Right lobe of liver (tissue), 6 donors: ENCODE measurements around the gene PPP2R5B. TPM values are rescaled to one million over a fixed set of nuclear protein-coding genes. Genes with fewer than 3 reads are reported as not detected.
A peak's percentile ranks its signal among the peaks of the same experiment; 100 is the strongest.

Experiments used
- ATAC-seq, 4 donors: fragments of 200-7000 bp; cut with Tn5 transposase; one replicate each; pipeline ENCODE4 v1.9.1; 2020; ENCODE audit warnings: mild to moderate bottlenecking in 4 of 4, moderate library complexity in 4 of 4
- DNase-seq, 3 donors: peaks; one replicate each; pipeline ENCODE4 v3.0.0-alpha.2; 2020
- H3K27ac ChIP-seq, 3 donors: fragments of 200-600 bp; one replicate each; pipeline ENCODE4 v1.8.0; 2022
- H3K27me3 ChIP-seq, 2 donors: fragments of 200-600 bp; one replicate each; pipeline ENCODE4 v1.8.0; 2022
- H3K36me3 ChIP-seq, 4 donors: fragments of 200-600 bp; sonication (generic) in 1 of 4; one replicate each; pipeline versions ENCODE4 v1.5.1 to v1.8.0; 2017 to 2022; ENCODE audit warnings: control low read depth in 1 of 4
- H3K4me1 ChIP-seq, 4 donors: fragments of 200-600 bp; sonication (generic) in 1 of 4; one replicate each; pipeline versions ENCODE4 v1.5.1 to v1.8.0; 2017 to 2022; ENCODE audit warnings: control low read depth in 1 of 4
- H3K4me3 ChIP-seq, 3 donors: fragments of 200-600 bp; one replicate each; pipeline ENCODE4 v1.8.0; 2022
- H3K9me3 ChIP-seq, 4 donors: fragments of 200-600 bp; sonication (generic) in 1 of 4; one replicate each; pipeline versions ENCODE4 v1.5.1 to v1.8.0; 2017 to 2022; ENCODE audit warnings: control low read depth in 1 of 4
- POLR2A ChIP-seq: fragments of 450-650 bp; IDR thresholded peaks from one replicate; pipeline ENCODE4 v1.6.1; 2017; ENCODE audit warnings: antibody characterized with exemption, mild to moderate bottlenecking
- WGBS: methylation state at CpG from one replicate; pipeline ENCODE4 v1.1.6; 2018; ENCODE audit warnings: low coverage, low lambda C conversion rate; ENCODE audit not compliant: insufficient coverage; ENCODE audit errors: missing lambda C conversion rate; 5-methylcytosine and 5-hydroxymethylcytosine counted together
- intact Hi-C, 2 donors: fragments of 100-400 bp; cut with DNase I; formaldehyde crosslinking; loops; one replicate each; pipeline versions ENCODE4 v1.11.2 to v1.14.1; 2022
- total RNA-seq, 6 experiments: library from RNA; depleted of rRNA in 2 of 6; stranded (reverse); fragments of >200 nt in 2 of 6; fragmentation: NEBNext Ultra II Directional in 3 of 6; extraction: Animal tissue kit (Norgen Biotek cat#: 25700) in 3 of 6; gene quantifications; one replicate each; pipeline versions ENCODE4 v1.1.0 to v1.2.4, GENCODE V29; 2016 to 2023
- TF ChIP-seq, protein P1 (sequence below), 4 donors: fragments of 200-600 bp in 3 of 4; fragments of 450-650 bp in 1 of 4; IDR thresholded peaks; one replicate each; pipeline versions ENCODE4 v1.5.1 to v1.8.0; 2016 to 2022; ENCODE audit warnings: antibody characterized with exemption in 4 of 4, mild to moderate bottlenecking in 2 of 4
- donor health status: DM: no; HTN: yes; CAD: no.
- donor health status: DM: no; HTN: no; CAD: no.
- donor health status: DM: no; HTN: no; CAD: no.
- donor health status: DM: no; HTN: yes; CAD: no.
- donor health status: DM: no; HTN: yes; CAD: no.

The PPP2R5B gene
- total RNA-seq, 6 experiments from 2014 or later, result 6.8 to 12.6 (median 8.9) TPM

GRCh38 chr11:64967375-64967774 lies 42.9 kb downstream of the PPP2R5B start:
- TF ChIP-seq, protein P1, sequence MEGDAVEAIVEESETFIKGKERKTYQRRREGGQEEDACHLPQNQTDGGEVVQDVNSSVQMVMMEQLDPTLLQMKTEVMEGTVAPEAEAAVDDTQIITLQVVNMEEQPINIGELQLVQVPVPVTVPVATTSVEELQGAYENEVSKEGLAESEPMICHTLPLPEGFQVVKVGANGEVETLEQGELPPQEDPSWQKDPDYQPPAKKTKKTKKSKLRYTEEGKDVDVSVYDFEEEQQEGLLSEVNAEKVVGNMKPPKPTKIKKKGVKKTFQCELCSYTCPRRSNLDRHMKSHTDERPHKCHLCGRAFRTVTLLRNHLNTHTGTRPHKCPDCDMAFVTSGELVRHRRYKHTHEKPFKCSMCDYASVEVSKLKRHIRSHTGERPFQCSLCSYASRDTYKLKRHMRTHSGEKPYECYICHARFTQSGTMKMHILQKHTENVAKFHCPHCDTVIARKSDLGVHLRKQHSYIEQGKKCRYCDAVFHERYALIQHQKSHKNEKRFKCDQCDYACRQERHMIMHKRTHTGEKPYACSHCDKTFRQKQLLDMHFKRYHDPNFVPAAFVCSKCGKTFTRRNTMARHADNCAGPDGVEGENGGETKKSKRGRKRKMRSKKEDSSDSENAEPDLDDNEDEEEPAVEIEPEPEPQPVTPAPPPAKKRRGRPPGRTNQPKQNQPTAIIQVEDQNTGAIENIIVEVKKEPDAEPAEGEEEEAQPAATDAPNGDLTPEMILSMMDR (IDR thresholded peaks at IDR 0.05), result no peak
- no peak for TF ChIP-seq POLR2A
- no peak overlapping the region for H3K27ac ChIP-seq
- H3K9me3 ChIP-seq, result no peaks in the 10 kb centered on the region
- no peaks in the 10 kb centered on the region for H3K36me3 ChIP-seq
- WGBS, result 92% methylated on average over 3 of the region's 3 CpGs
- no peak overlapping the region for H3K4me3 ChIP-seq
- DNase-seq, result no peak
- no peaks in the 10 kb centered on the region for H3K27me3 ChIP-seq
- intact Hi-C loops, result no loop called here
- peaks cover 0 to 10% (median 0%) of the 10 kb centered on the region in 4 donors for H3K4me1 ChIP-seq
- no peak for ATAC-seq

DNA sequence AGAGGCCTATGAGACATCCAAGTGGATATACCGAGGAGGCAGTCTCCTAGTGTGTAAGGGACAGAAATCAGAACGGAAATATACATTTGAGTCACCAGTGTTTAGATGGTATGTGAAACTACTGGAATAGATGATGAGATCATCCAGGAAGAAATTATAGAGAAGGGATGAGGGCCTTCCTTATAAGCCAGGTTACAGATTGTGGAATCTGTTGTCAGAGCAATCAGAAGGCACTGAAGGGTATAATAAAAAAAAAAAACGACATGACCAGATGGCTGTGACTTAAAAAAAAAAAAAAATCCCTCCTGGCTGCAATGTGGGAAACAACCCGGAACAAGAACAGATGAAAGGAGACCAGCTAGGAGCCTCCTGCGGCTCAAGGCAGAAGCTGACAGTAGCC lies 44.7 kb downstream of the PPP2R5B start:
- H3K9me3 ChIP-seq, result no peaks in the 10 kb centered on the region
- H3K4me3 ChIP-seq, result no peak overlapping the region
- DNase-seq (no peak), ATAC-seq (no peak)
- peaks cover 0 to 10% (median 0%) of the 10 kb centered on the region in 4 donors for H3K4me1 ChIP-seq
- TF ChIP-seq POLR2A, result no peak
- TF ChIP-seq, protein P1 (IDR thresholded peaks at IDR 0.05), result no peak
- H3K27me3 ChIP-seq, result no peaks in the 10 kb centered on the region
- intact Hi-C loops, result no loop called here
- no peaks in the 10 kb centered on the region for H3K36me3 ChIP-seq
- no peak overlapping the region for H3K27ac ChIP-seq
- 63% methylated on average over 5 of the region's 5 CpGs for WGBS

DNA sequence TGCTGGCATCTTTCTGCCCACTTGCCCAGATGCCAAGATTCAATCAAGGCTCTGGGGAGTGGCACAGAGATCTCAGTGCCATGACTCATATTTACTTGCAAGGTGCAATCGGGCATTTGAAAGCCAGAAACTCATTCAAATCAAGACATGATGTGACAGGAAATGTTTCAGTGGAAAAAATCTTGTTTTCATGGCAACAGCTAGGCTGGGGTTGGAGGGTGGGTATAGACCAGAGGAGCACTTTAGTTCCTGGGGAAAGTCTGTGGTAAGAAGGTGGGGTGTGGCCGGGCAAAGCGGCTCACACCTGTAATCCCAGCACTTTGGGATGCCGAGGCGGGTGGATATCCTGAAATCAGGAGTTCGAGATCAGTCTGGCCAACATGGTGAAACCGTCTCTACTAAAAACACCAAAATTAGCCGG lies 46.3 kb downstream of the PPP2R5B start:
- H3K36me3 ChIP-seq, result no peaks in the 10 kb centered on the region
- H3K9me3 ChIP-seq, result no peaks in the 10 kb centered on the region
- no peaks in the 10 kb centered on the region for H3K27me3 ChIP-seq
- no peak overlapping the region for H3K27ac ChIP-seq
- intact Hi-C loops, result no loop called here
- DNase-seq, result peak in 1 of 3 donors; percentile 20
- WGBS, result 84% methylated on average over 8 of the region's 8 CpGs
- H3K4me1 ChIP-seq, result peaks cover 0 to 10% (median 0%) of the 10 kb centered on the region in 4 donors
- no peak for ATAC-seq
- no peak for TF ChIP-seq POLR2A
- TF ChIP-seq, protein P1 (IDR thresholded peaks at IDR 0.05), result no peak
- H3K4me3 ChIP-seq, result no peak overlapping the region

- H3K36me3 ChIP-seq, result no peaks in the 10 kb centered on the region
- H3K4me1 ChIP-seq, result peaks cover 0 to 10% (median 0%) of the 10 kb centered on the region in 4 donors
- intact Hi-C loops, result no loop called here
- H3K4me3 ChIP-seq, result peak within 1 kb of the TSS; percentile 27 to 47 (median 44)
- no peaks in the 10 kb centered on the region for H3K27me3 ChIP-seq
- peak; percentile 86 to 91 (median 89) for DNase-seq
- no peak within 1 kb of the TSS for H3K27ac ChIP-seq
- TF ChIP-seq POLR2A, result no peak
- TF ChIP-seq, protein P1 (IDR thresholded peaks at IDR 0.05), result no peak
- WGBS, result 0% methylated on average over 7 of the region's 69 CpGs
- H3K9me3 ChIP-seq, result no peaks in the 10 kb centered on the region
- ATAC-seq, result peak; percentile 80 to 95 (median 88)
Observed at GRCh38 chr11:64971421-64972233, 47.1 kb downstream of the PPP2R5B start, which contains the start of gene MAJIN. MAJIN (minus strand) TSS chr11:64972108; CDS start chr11:64959405, 12,703 bp downstream.
